LHCN-M2 (cell line): ENCODE data around the gene LINC00305. TPM values are rescaled to one million over a fixed set of nuclear protein-coding genes. Genes with fewer than 3 reads are reported as not detected.

Experiments
- DNase-seq: peaks from one replicate; pipeline ENCODE4 v3.0.0-alpha.2; 2012; ENCODE audit warnings: low read depth
- total RNA-seq: library from RNA; depleted of rRNA; stranded (reverse); fragments of >200 nt; gene quantifications from 2 replicates; pipeline ENCODE4 v1.2.3, GENCODE V29; 2014; rRNA removed

The LINC00305 gene
- total RNA-seq, 1 experiment from 2014 or later: not detected

GRCh38 chr18:64031411-64031810 is 117.5 kb downstream of the LINC00305 start:
- DNase-seq: no peak

Other genes starting within 250 kb of the LINC00305 start
- not detected in 2 replicates for gene SERPINB10, start 241.1 kb downstream of the LINC00305 start, total RNA-seq
- not detected in 2 replicates for gene HMSD, start 199.8 kb downstream of the LINC00305 start, total RNA-seq
- 17.8 and 21.5 TPM in 2 replicates for gene SERPINB8, start 179.0 kb downstream of the LINC00305 start, total RNA-seq